GM12864 (cell line): ENCODE data around the gene UACA.

Experiments
- DNase-seq: peaks from one replicate; pipeline ENCODE4 v3.0.0-alpha.2; 2011; ENCODE audit warnings: low read depth
- H3K4me3 ChIP-seq: 2 replicates; pipeline ENCODE4 v1.5.1; 2011; ENCODE audit warnings: mild to moderate bottlenecking, low read depth, low read length, control low read depth
- CTCF ChIP-seq: IDR thresholded peaks from 2 replicates; pipeline ENCODE4 v1.5.1; 2011; ENCODE audit warnings: low read depth, mild to moderate bottlenecking, moderate library complexity, low read length, control low read depth, inconsistent platforms; ENCODE audit errors: missing control alignments

Gene UACA

GRCh38 chr15:70707686-70708300 is 55.6 kb downstream of the UACA start:
- no peak overlapping the region for H3K4me3 ChIP-seq
- no peak for DNase-seq
- no peak for TF ChIP-seq CTCF

- no peak overlapping the region for H3K4me3 ChIP-seq
- no peak for TF ChIP-seq CTCF
- no peak for DNase-seq
Measured at GRCh38 chr15:70704731-70705130, 58.6 kb downstream of the UACA start.

- no peak for TF ChIP-seq CTCF
- DNase-seq = no peak
- H3K4me3 ChIP-seq = no peak overlapping the region
Measured at GRCh38 chr15:70704166-70704565, 59.2 kb downstream of the UACA start.

- no peak for DNase-seq
- no peak for TF ChIP-seq CTCF
- H3K4me3 ChIP-seq = no peak overlapping the region
Measured at GRCh38 chr15:70703096-70703878, 60.1 kb downstream of the UACA start.

GRCh38 chr15:70702584-70702983 is 60.8 kb downstream of the UACA start:
- no peak overlapping the region for H3K4me3 ChIP-seq
- DNase-seq = no peak
- TF ChIP-seq CTCF = no peak

- DNase-seq = no peak
- no peak for TF ChIP-seq CTCF
- no peak overlapping the region for H3K4me3 ChIP-seq
Measured at GRCh38 chr15:70701891-70702568, 61.3 kb downstream of the UACA start.
